A549 (cell line): ENCODE data around the gene IL1RAP. TPM values are rescaled to one million over a fixed set of nuclear protein-coding genes. Genes with fewer than 3 reads are reported as not detected.

Experiments used
- ATAC-seq, 2 experiments: fragments of 200-7000 bp in 1 of 2; fragments of >200 bp in 1 of 2; cut with Nextera tagmentation in 1 of 2; cut with Tn5 transposase in 1 of 2; 3 replicates each; pipeline versions ENCODE4 v1.8.0 to v1.9.1; 2018 to 2020; ENCODE audit warnings: mild to moderate bottlenecking in 1 of 2, moderate library complexity in 1 of 2
- CTCF ChIA-PET: fragments of 300-600 bp; sonication (Branson Sonifier 250); formaldehyde crosslinking; extraction: SDS; loops from one replicate; lab custom pipeline; 2021; ENCODE audit warnings: antibody characterized with exemption, inconsistent platforms; lab: Yijun Ruan, JAX
- POLR2A ChIA-PET: fragments of 350-600 bp; formaldehyde crosslinking; extraction: SDS; loops from one replicate; lab custom pipeline; 2021; ENCODE audit warnings: antibody characterized with exemption, inconsistent platforms; lab: Yijun Ruan, JAX
- DNase-seq, 2 experiments: peaks; one replicate each; pipeline versions ENCODE4 v3.0.0 to v3.0.0-alpha.2; 2011 to 2016; ENCODE audit warnings: low read depth in 1 of 2, low spot score in 1 of 2
- FAIRE-seq: peaks from 2 replicates; lab custom pipeline; 2011; peaks lifted over from hg19 to GRCh38; lab: Jason Lieb, UNC
- H3K27ac ChIP-seq, 2 experiments: fragments of >200 bp; sonication (Bioruptor Twin); formaldehyde crosslinking; 3 replicates each; pipeline ENCODE4 v1.5.1; 2016 to 2017
- H3K4me1 ChIP-seq: fragments of >200 bp; sonication (Bioruptor Twin); formaldehyde crosslinking; 3 replicates; pipeline ENCODE4 v1.6.1; 2016
- H3K4me2 ChIP-seq: fragments of >200 bp; sonication (Bioruptor Twin); formaldehyde crosslinking; 3 replicates; pipeline ENCODE4 v1.6.1; 2016
- H3K4me3 ChIP-seq: fragments of >200 bp; sonication (Bioruptor Twin); formaldehyde crosslinking; 3 replicates; pipeline ENCODE4 v1.5.1; 2016
- H3K9me3 ChIP-seq: fragments of >200 bp; sonication (Bioruptor Twin); formaldehyde crosslinking; 3 replicates; pipeline ENCODE4 v1.6.1; 2016
- BCL3 ChIP-seq: fragments of >200 bp; sonication (Bioruptor Twin); formaldehyde crosslinking; IDR thresholded peaks from 3 replicates; pipeline ENCODE4 v1.6.1; 2016
- CBX8 ChIP-seq: fragments of 200-600 bp; sonication (generic); IDR thresholded peaks from 2 replicates; pipeline ENCODE4 v1.6.1; 2016
- E2F6 ChIP-seq: IDR thresholded peaks from 2 replicates; pipeline ENCODE4 v1.6.1; 2012; ENCODE audit warnings: low read depth, borderline replicate concordance
- EHMT2 ChIP-seq: fragments of 200-600 bp; sonication (generic); IDR thresholded peaks from 2 replicates; pipeline ENCODE4 v1.6.1; 2016; ENCODE audit warnings: antibody characterized with exemption, low read depth, mild to moderate bottlenecking, moderate library complexity
- ELK1 ChIP-seq: fragments of 150-350 bp; IDR thresholded peaks from 2 replicates; pipeline ENCODE4 v1.6.1; 2014; ENCODE audit warnings: low read depth, mild to moderate bottlenecking, low read length
- FOSB ChIP-seq: fragments of 250-450 bp; sonication (Bioruptor Pico); IDR thresholded peaks from 2 replicates; pipeline ENCODE4 v1.5.0; 2020; ENCODE audit warnings: mild to moderate bottlenecking, moderate library complexity
- FOSL2 ChIP-seq, 2 experiments: fragments of 450-650 bp in 1 of 2; fragments of >200 bp in 1 of 2; sonication (Bioruptor Twin) in 1 of 2; formaldehyde crosslinking; IDR thresholded peaks; 2 replicates each; pipeline versions ENCODE4 v1.5.0 to v1.6.1; 2016 to 2020; ENCODE audit warnings: mild to moderate bottlenecking in 1 of 2, moderate library complexity in 1 of 2
- FOXS1 ChIP-seq: fragments of 250-450 bp; sonication (Bioruptor Pico); IDR thresholded peaks from 2 replicates; pipeline ENCODE4 v1.5.0; 2020; ENCODE audit warnings: mild to moderate bottlenecking, moderate library complexity
- GATA3 ChIP-seq: IDR thresholded peaks from 2 replicates; pipeline ENCODE4 v1.6.1; 2012; ENCODE audit warnings: borderline replicate concordance
- HOXA7 ChIP-seq: fragments of 250-450 bp; sonication (Bioruptor Pico); IDR thresholded peaks from 2 replicates; pipeline ENCODE4 v1.5.0; 2020; ENCODE audit warnings: mild to moderate bottlenecking, moderate library complexity
- HOXB5 ChIP-seq: fragments of 250-450 bp; sonication (Bioruptor Pico); IDR thresholded peaks from 2 replicates; pipeline ENCODE4 v1.5.0; 2020; ENCODE audit warnings: mild to moderate bottlenecking, moderate library complexity
- JUN ChIP-seq, 2 experiments: fragments of >200 bp; sonication (Bioruptor Twin); formaldehyde crosslinking; IDR thresholded peaks; 2 replicates in 1 of 2; 3 replicates in 1 of 2; pipeline ENCODE4 v1.6.1; 2016 to 2017
- NFE2L2 ChIP-seq: fragments of 150-350 bp; conservative IDR thresholded peaks from 2 replicates; pipeline ENCODE4 v1.6.1; 2014; ENCODE audit warnings: low read length
- NPAS2 ChIP-seq: fragments of 250-450 bp; sonication (Bioruptor Pico); IDR thresholded peaks from 2 replicates; pipeline ENCODE4 v1.8.0; 2022; ENCODE audit warnings: mild to moderate bottlenecking, moderate library complexity, borderline replicate concordance
- NR3C1 ChIP-seq: fragments of >200 bp; sonication (Bioruptor Twin); formaldehyde crosslinking; IDR thresholded peaks from 3 replicates; pipeline ENCODE4 v1.6.1; 2017
- PHF8 ChIP-seq: fragments of 200-600 bp; sonication (generic); IDR thresholded peaks from 2 replicates; pipeline ENCODE4 v1.6.1; 2016; ENCODE audit warnings: low read depth, mild to moderate bottlenecking, antibody characterized with exemption, moderate library complexity, borderline replicate concordance
- RAD21 ChIP-seq, 2 experiments: fragments of >200 bp in 1 of 2; sonication (Bioruptor Twin) in 1 of 2; formaldehyde crosslinking in 1 of 2; IDR thresholded peaks in 1 of 2; conservative IDR thresholded peaks in 1 of 2; 2 replicates in 1 of 2; 3 replicates in 1 of 2; pipeline ENCODE4 v1.6.1; 2012 to 2018; ENCODE audit warnings: inconsistent platforms in 1 of 2
- RCOR1 ChIP-seq: fragments of 150-350 bp; IDR thresholded peaks from 2 replicates; pipeline ENCODE4 v1.6.1; 2014; ENCODE audit warnings: antibody characterized with exemption, low read length, low read depth
- RFX5 ChIP-seq: fragments of 450-650 bp; IDR thresholded peaks from 2 replicates; pipeline ENCODE4 v1.7.1; 2014; ENCODE audit warnings: antibody characterized with exemption, mild to moderate bottlenecking, moderate library complexity
- RNF2 ChIP-seq: fragments of 200-600 bp; sonication (generic); IDR thresholded peaks from 2 replicates; pipeline ENCODE4 v1.6.1; 2016; ENCODE audit warnings: low read depth, mild to moderate bottlenecking, antibody characterized with exemption, moderate library complexity, borderline replicate concordance
- ZSCAN20 ChIP-seq: fragments of 250-450 bp; sonication (Bioruptor Pico); IDR thresholded peaks from 2 replicates; pipeline ENCODE4 v1.8.0; 2022; ENCODE audit warnings: mild to moderate bottlenecking, moderate library complexity
- WGBS: methylation state at CpG from one replicate; pipeline ENCODE4 v1.1.6; 2017; ENCODE audit errors: missing lambda C conversion rate; 5-methylcytosine and 5-hydroxymethylcytosine counted together
- polyA plus RNA-seq, 4 experiments: library from polyadenylated mRNA; depleted of rRNA in 3 of 4; stranded (reverse); fragments of >200 nt; fragmentation: RNase III in 1 of 4; extraction: RNeasy Plus Mini Kit Qiagen cat#74134 plus additional on column Dnase treatment in 1 of 4; gene quantifications; 2 replicates in 3 of 4; 3 replicates in 1 of 4; pipeline ENCODE4 v1.2.3, GENCODE V29; 2011 to 2017

IL1RAP gene
- polyA plus RNA-seq, 2 of the 4 experiments (the other 2 are of a cell fraction): 3.9 to 18.5 TPM

GRCh38 chr3:190655933-190656332 is 142.0 kb downstream of the IL1RAP start:
- ChIA-PET POLR2A (no interaction called here), CTCF (no interaction called here)
- H3K4me2 ChIP-seq: no peak overlapping the region
- 80% methylated on average over 4 of the region's 5 CpGs for WGBS
- ATAC-seq (no peak), FAIRE-seq (no peak), DNase-seq (no peak)
- H3K4me1 ChIP-seq: no peaks in the 10 kb centered on the region
- no peak overlapping the region for H3K27ac ChIP-seq
- no peak overlapping the region for H3K4me3 ChIP-seq
- H3K9me3 ChIP-seq: no peaks in the 10 kb centered on the region
- TF ChIP-seq GATA3 (no peak), RAD21 (conservative IDR thresholded peaks at IDR 0.05 in 1 of 2, IDR thresholded peaks at IDR 0.05 in 1 of 2) (no peak), NPAS2 (CRISPR knock-in tag) (no peak), PHF8 (no peak), BCL3 (no peak), HOXA7 (CRISPR knock-in tag) (no peak), NFE2L2 (no peak), CBX8 (no peak), FOXS1 (CRISPR knock-in tag) (no peak), NR3C1 (no peak), RCOR1 (no peak), RNF2 (no peak)

GRCh38 chr3:190658106-190658505 is 144.2 kb downstream of the IL1RAP start:
- FAIRE-seq: no peak
- ATAC-seq: no peak
- Histone ChIP-seq H3K4me3 (no peak overlapping the region), H3K27ac (no peak overlapping the region), H3K4me1 (no peaks in the 10 kb centered on the region), H3K4me2 (no peak overlapping the region), H3K9me3 (no peaks in the 10 kb centered on the region)
- ChIA-PET CTCF (no interaction called here), POLR2A (no interaction called here)
- DNase-seq: no peak
- no peak for TF ChIP-seq FOSB (CRISPR knock-in tag)
- 42% methylated on average over 1 of the region's 1 CpG for WGBS

GRCh38 chr3:190666821-190667220 is 152.9 kb downstream of the IL1RAP start:
- no peak for FAIRE-seq

More at GRCh38 chr3:190666821-190667220, 152.9 kb downstream of the IL1RAP start:
- ATAC-seq: no peak
- no peaks in the 10 kb centered on the region for H3K9me3 ChIP-seq
- TF ChIP-seq NR3C1 (no peak), FOSB (CRISPR knock-in tag) (no peak), FOXS1 (CRISPR knock-in tag) (no peak), HOXB5 (no peak), RFX5 (no peak), ZSCAN20 (CRISPR knock-in tag) (no peak), JUN (IDR thresholded peaks at IDR 0.05) (no peak), RNF2 (no peak), FOSL2 (IDR thresholded peaks at IDR 0.05) (no peak), FOSL2 (CRISPR knock-in tag; IDR thresholded peaks at IDR 0.05) (no peak), ELK1 (no peak), E2F6 (no peak), EHMT2 (no peak)
- TF ChIP-seq, all 56 proteins: peak for 0
- POLR2A ChIA-PET: no interaction called here
- no peak overlapping the region for H3K4me2 ChIP-seq
- no peak overlapping the region for H3K27ac ChIP-seq
- no peak for DNase-seq
- WGBS: 89% methylated on average over 2 of the region's 2 CpGs
- H3K4me3 ChIP-seq: no peak overlapping the region
- no peaks in the 10 kb centered on the region for H3K4me1 ChIP-seq
- CTCF ChIA-PET: interaction anchor here (1.1 kb wide), 1 partner anchor 32 kb away, joined by 3 read pairs; no protein-coding TSS in a partner anchor
